GM23338 (cell line): ENCODE data around the gene MAP2K1. TPM values are rescaled to one million over a fixed set of nuclear protein-coding genes. Genes with fewer than 3 reads are reported as not detected.
"Not testable (repeated sequence)": the region's sequence is repeated elsewhere in the genome, so short reads cannot be mapped to it uniquely, and the experiment has no call there.

Experiments
- ATAC-seq: fragments of 200-7000 bp; cut with Tn5 transposase; 3 replicates; pipeline ENCODE4 v1.9.1; 2020
- DNase-seq: peaks from one replicate; pipeline ENCODE4 v3.0.0-alpha.2; 2015; ENCODE audit warnings: low spot score
- H2AFZ ChIP-seq: fragments of 200-600 bp; sonication (generic); 2 replicates; pipeline ENCODE4 v1.8.0; 2016; ENCODE audit warnings: antibody characterized with exemption, mild to moderate bottlenecking, moderate library complexity
- H3F3A ChIP-seq: fragments of 200-600 bp; sonication (generic); replicated peaks from 2 replicates; pipeline ENCODE4 v1.8.0; 2017; ENCODE audit warnings: antibody characterized with exemption, mixed run types, low read depth
- H3K27ac ChIP-seq: fragments of 200-600 bp; sonication (generic); 2 replicates; pipeline ENCODE4 v1.6.1; 2016; ENCODE audit warnings: low read depth
- H3K27me3 ChIP-seq: fragments of 200-600 bp; sonication (generic); 2 replicates; pipeline ENCODE4 v1.8.0; 2016; ENCODE audit warnings: mild to moderate bottlenecking, mixed run types, moderate library complexity; ENCODE audit not compliant: insufficient read depth
- H3K36me3 ChIP-seq: fragments of 200-600 bp; sonication (generic); 2 replicates; pipeline ENCODE4 v1.8.0; 2016; ENCODE audit warnings: mild to moderate bottlenecking; ENCODE audit not compliant: insufficient read depth
- H3K4me1 ChIP-seq: fragments of 200-600 bp; sonication (generic); 2 replicates; pipeline ENCODE4 v1.8.0; 2016; ENCODE audit warnings: mild to moderate bottlenecking, moderate library complexity; ENCODE audit not compliant: insufficient read depth
- H3K4me2 ChIP-seq: fragments of 200-600 bp; sonication (generic); 2 replicates; pipeline ENCODE4 v1.7.1; 2017; ENCODE audit warnings: mixed run types
- H3K4me3 ChIP-seq: fragments of 200-600 bp; sonication (generic); 2 replicates; pipeline ENCODE4 v1.6.1; 2016; ENCODE audit warnings: mixed run types
- H3K79me2 ChIP-seq: fragments of 200-600 bp; sonication (generic); replicated peaks from 2 replicates; pipeline ENCODE4 v1.8.0; 2017; ENCODE audit warnings: mild to moderate bottlenecking; ENCODE audit not compliant: insufficient read depth
- H3K9me2 ChIP-seq: fragments of 200-600 bp; sonication (generic); 2 replicates; pipeline ENCODE4 v1.8.0; 2017; ENCODE audit not compliant: insufficient read depth
- H4K20me1 ChIP-seq: fragments of 200-600 bp; sonication (generic); replicated peaks from 2 replicates; pipeline ENCODE4 v1.8.0; 2017; ENCODE audit warnings: mild to moderate bottlenecking; ENCODE audit not compliant: insufficient read depth
- H3K27ac Mint-ChIP-seq: 2 replicates; pipeline ENCODE4 v1.8.0; 2020; ENCODE audit warnings: inconsistent platforms, mild to moderate bottlenecking, moderate library complexity, mixed read lengths
- H3K27me3 Mint-ChIP-seq: 3 replicates; pipeline ENCODE4 v1.8.0; 2022; ENCODE audit warnings: low read depth, mild to moderate bottlenecking, moderate library complexity, mixed read lengths, inconsistent platforms; ENCODE audit not compliant: insufficient read depth, poor library complexity
- H3K36me3 Mint-ChIP-seq: 3 replicates; pipeline ENCODE4 v1.8.0; 2021; ENCODE audit warnings: low read depth, mild to moderate bottlenecking, inconsistent platforms, moderate library complexity, mixed read lengths
- H3K4me1 Mint-ChIP-seq: 3 replicates; pipeline ENCODE4 v1.8.0; 2020; ENCODE audit warnings: mild to moderate bottlenecking, inconsistent platforms, mixed read lengths
- H3K4me3 Mint-ChIP-seq: 3 replicates; pipeline ENCODE4 v1.8.0; 2021; ENCODE audit warnings: moderate library complexity, mild to moderate bottlenecking, inconsistent platforms, mixed read lengths
- H3K9me3 Mint-ChIP-seq: 3 replicates; pipeline ENCODE4 v1.8.0; 2020; ENCODE audit warnings: moderate library complexity, mild to moderate bottlenecking, inconsistent platforms, mixed read lengths
- CREB1 ChIP-seq: fragments of 250-450 bp; sonication (Bioruptor Pico); IDR thresholded peaks from 2 replicates; pipeline ENCODE4 v1.5.0; 2020; ENCODE audit warnings: low read depth, mild to moderate bottlenecking, moderate library complexity
- CTCF ChIP-seq, 2 experiments: fragments of 200-600 bp in 1 of 2; sonication (generic) in 1 of 2; conservative IDR thresholded peaks; 2 replicates each; pipeline versions ENCODE4 v1.5.1 to v1.6.1; 2016 to 2017; ENCODE audit warnings: antibody characterized with exemption in 2 of 2, low read depth in 2 of 2, mild to moderate bottlenecking in 2 of 2, moderate library complexity in 1 of 2
- ETS1 ChIP-seq: IDR thresholded peaks from 2 replicates; pipeline ENCODE4 v1.6.1; 2016; ENCODE audit warnings: antibody characterized with exemption
- EZH2phosphoT487 ChIP-seq: fragments of 200-600 bp; sonication (generic); IDR thresholded peaks from one replicate; pipeline ENCODE4 v1.8.1; 2018; ENCODE audit warnings: antibody characterized with exemption; ENCODE audit not compliant: unreplicated experiment
- JUNB ChIP-seq: IDR thresholded peaks from one replicate; pipeline ENCODE4 v1.6.1; 2016; ENCODE audit warnings: antibody characterized with exemption; ENCODE audit not compliant: unreplicated experiment
- REST ChIP-seq: IDR thresholded peaks from one replicate; pipeline ENCODE4 v1.6.1; 2018; ENCODE audit warnings: antibody characterized with exemption; ENCODE audit not compliant: unreplicated experiment
- STAT1 ChIP-seq: IDR thresholded peaks from one replicate; pipeline ENCODE4 v1.6.1; 2016; ENCODE audit warnings: antibody characterized with exemption; ENCODE audit not compliant: unreplicated experiment
- ZNF114 ChIP-seq: fragments of 250-450 bp; sonication (Bioruptor Pico); IDR thresholded peaks from 2 replicates; pipeline ENCODE4 v1.5.0; 2020; ENCODE audit warnings: mild to moderate bottlenecking, moderate library complexity
- ZNF331 ChIP-seq: fragments of 250-450 bp; sonication (Bioruptor Pico); IDR thresholded peaks from 2 replicates; pipeline ENCODE4 v1.5.0; 2020; ENCODE audit warnings: low read depth, mild to moderate bottlenecking, moderate library complexity
- ZNF462 ChIP-seq: fragments of 250-450 bp; sonication (Bioruptor Pico); IDR thresholded peaks from 2 replicates; pipeline ENCODE4 v1.5.0; 2020; ENCODE audit warnings: mild to moderate bottlenecking, moderate library complexity
- polyA plus RNA-seq: library from polyadenylated mRNA; unstranded; fragments of >200 nt; fragmentation: Nextera tagmentation; extraction: Ambion mirVana; gene quantifications from 2 replicates; pipeline ENCODE4 v1.2.1, GENCODE V29; 2016
- total RNA-seq: library from RNA; depleted of rRNA; stranded (reverse); fragments of >200 nt; shearing (Covaris generic); gene quantifications from 2 replicates; pipeline ENCODE4 v1.2.3, GENCODE V29; 2014

Gene MAP2K1
- total and polyA plus RNA-seq, 2 experiments from 2014 or later = 42.0 to 68.5 TPM

GRCh38 chr15:66393037-66393436 is 6.3 kb downstream of the MAP2K1 start:
- not testable (repeated sequence) for H3F3A ChIP-seq, H3K36me3 ChIP-seq, DNase-seq, ATAC-seq, H3K9me2 ChIP-seq, H3K4me1 ChIP-seq, H3K4me3 Mint-ChIP-seq, H3K4me2 ChIP-seq, H2AFZ ChIP-seq, H3K4me3 ChIP-seq, H3K27me3 ChIP-seq, H3K27me3 Mint-ChIP-seq, H3K9me3 Mint-ChIP-seq, H3K27ac Mint-ChIP-seq, H3K27ac ChIP-seq
- Mint-ChIP-seq H3K4me1 (peaks cover 32% of the 10 kb centered on the region), H3K36me3 (peaks cover 41% of the 10 kb centered on the region)
- H3K79me2 ChIP-seq = peaks cover 100% of the 10 kb centered on the region
- peaks cover 35% of the 10 kb centered on the region for H4K20me1 ChIP-seq

GRCh38 chr15:66394472-66394871 is 7.8 kb downstream of the MAP2K1 start:
- Histone ChIP-seq H3K4me1 (no peaks in the 10 kb centered on the region), H3K9me2 (no peaks in the 10 kb centered on the region), H3K27me3 (no peaks in the 10 kb centered on the region), H3K27ac (peak overlapping the region; percentile 43; the same call in 1 of the 2 replicates), H3K4me3 (no peak overlapping the region), H4K20me1 (peaks cover 21% of the 10 kb centered on the region; the same call in 1 of the 2 replicates), H2AFZ (no peak overlapping the region), H3F3A (no peaks in the 10 kb centered on the region), H3K4me2 (no peak overlapping the region), H3K79me2 (peaks cover 100% of the 10 kb centered on the region), H3K36me3 (0 out of 2 replicates have a peak, but pooled peaks cover 5% of the 10 kb centered on the region)
- DNase-seq (no peak), ATAC-seq (no peak)
- Mint-ChIP-seq H3K27me3 (peaks cover 4% of the 10 kb centered on the region), H3K27ac (no peak overlapping the region), H3K9me3 (no peaks in the 10 kb centered on the region), H3K4me1 (peaks cover 25% of the 10 kb centered on the region), H3K4me3 (no peak overlapping the region), H3K36me3 (peaks cover 40% of the 10 kb centered on the region)
- no peak for TF ChIP-seq REST
- no peak for TF ChIP-seq ETS1
- no peak for TF ChIP-seq ZNF331 (CRISPR knock-in tag)
- TF ChIP-seq CTCF (conservative IDR thresholded peaks at IDR 0.05; ENCODE audit: low read depth in 2 of 2) = no peak
- TF ChIP-seq ZNF114 (CRISPR knock-in tag) = no peak
- TF ChIP-seq ZNF462 = no peak
- TF ChIP-seq EZH2phosphoT487 = no peak
- TF ChIP-seq STAT1 = no peak
- no peak for TF ChIP-seq JUNB
- TF ChIP-seq CREB1 = no peak
